ENCODE measurements around the gene NECAB3.
"Not testable (repeated sequence)": the region's sequence is repeated elsewhere in the genome, so short reads cannot be mapped to it uniquely, and the experiment has no call there.

The NECAB3 gene

DNA sequence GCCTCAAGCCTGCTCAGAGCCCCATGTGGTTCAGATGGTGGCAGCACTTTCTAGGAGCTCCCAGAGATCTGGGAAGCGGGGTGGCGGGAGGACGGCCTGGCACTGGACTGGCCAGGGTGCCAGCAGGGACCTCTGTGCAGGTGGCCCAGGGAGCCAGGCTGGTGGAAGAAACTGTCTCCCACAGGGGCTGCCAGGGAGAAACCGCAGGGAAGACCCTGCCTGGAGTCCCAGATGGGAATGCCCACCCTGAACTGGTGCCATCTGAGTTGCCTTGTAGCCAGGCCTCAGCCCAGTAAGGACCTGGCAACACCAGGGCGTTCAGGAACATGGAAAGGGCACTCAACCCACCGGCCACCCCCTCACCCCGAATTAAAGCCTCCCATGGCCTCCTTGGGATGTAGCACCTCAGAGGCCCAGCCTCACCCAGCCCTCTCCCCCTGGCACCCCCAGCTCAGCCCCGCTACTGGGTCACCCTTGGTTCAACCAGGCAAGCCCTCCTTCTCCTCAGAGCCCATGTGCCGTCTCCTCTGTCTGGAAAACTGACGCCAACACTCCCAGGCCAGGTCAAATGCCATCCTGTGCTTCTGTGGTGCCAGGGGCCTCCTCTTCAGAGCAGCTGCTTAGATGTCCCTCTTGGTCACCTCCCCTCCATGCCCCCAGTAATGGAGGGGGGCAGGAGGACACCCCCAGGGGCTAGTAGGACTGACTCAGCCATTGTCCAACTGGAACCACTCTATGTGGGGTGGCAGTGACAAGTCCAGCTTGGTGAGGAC, 18.0 kb downstream of the NECAB3 start:
- no peak for DNase-seq
- in situ Hi-C loops (cut with MboI; ENCODE audit: low pct_unique_long_range_greater_than_20kb, low sequenced_read_pairs): loop anchor here (25.0 kb wide), 1 partner anchor 194 kb away; no protein-coding TSS in a partner anchor

DNA sequence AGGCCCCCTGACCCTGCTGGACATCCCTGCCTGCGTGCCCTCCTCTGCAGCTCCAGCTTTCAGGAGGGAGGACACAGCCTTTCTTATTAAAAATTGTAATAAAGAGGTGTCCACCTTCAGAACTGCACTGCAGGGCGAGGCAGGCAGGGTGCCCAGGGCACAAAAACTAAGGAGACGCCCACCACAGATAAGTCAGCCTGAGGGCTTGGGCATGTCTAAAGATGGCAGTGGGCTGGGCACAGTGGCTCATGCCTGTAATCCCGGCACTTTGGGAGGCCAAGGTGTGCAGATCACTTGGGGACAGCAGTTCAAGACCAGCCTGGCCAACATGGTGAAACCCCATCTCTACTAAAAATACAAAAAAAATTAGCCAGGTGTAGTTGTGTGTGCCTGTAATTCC, 19.1 kb downstream of the NECAB3 start:
- in situ Hi-C loops (cut with MboI; ENCODE audit: low pct_unique_long_range_greater_than_20kb, low sequenced_read_pairs): loop anchor here (25.0 kb wide), 1 partner anchor 193 kb away; no protein-coding TSS in a partner anchor
- no peak for DNase-seq

- in situ Hi-C loops (cut with MboI; ENCODE audit: low pct_unique_long_range_greater_than_20kb, low sequenced_read_pairs): loop anchor here (25.0 kb wide), 1 partner anchor 192 kb away; no protein-coding TSS in a partner anchor
- no peak for DNase-seq
Observed at GRCh38 chr20:33654680-33655161, 19.5 kb downstream of the NECAB3 start.

- DNase-seq: no peak
- in situ Hi-C loops (cut with MboI; ENCODE audit: low pct_unique_long_range_greater_than_20kb, low sequenced_read_pairs): loop anchor here (25.0 kb wide), 1 partner anchor 192 kb away; no protein-coding TSS in a partner anchor
Observed at GRCh38 chr20:33653900-33654596, 20.2 kb downstream of the NECAB3 start.

GRCh38 chr20:33653218-33653899, 20.9 kb downstream of the NECAB3 start:
- peak; percentile 79 for DNase-seq
- in situ Hi-C loops (cut with MboI; ENCODE audit: low pct_unique_long_range_greater_than_20kb, low sequenced_read_pairs): loop anchor here (25.0 kb wide), 1 partner anchor 191 kb away; no protein-coding TSS in a partner anchor

GRCh38 chr20:33651562-33652048, 22.6 kb downstream of the NECAB3 start:
- in situ Hi-C loops (cut with MboI; ENCODE audit: low pct_unique_long_range_greater_than_20kb, low sequenced_read_pairs): loop anchor here (25.0 kb wide), 1 partner anchor 189 kb away; no protein-coding TSS in a partner anchor
- DNase-seq: no peak

DNA sequence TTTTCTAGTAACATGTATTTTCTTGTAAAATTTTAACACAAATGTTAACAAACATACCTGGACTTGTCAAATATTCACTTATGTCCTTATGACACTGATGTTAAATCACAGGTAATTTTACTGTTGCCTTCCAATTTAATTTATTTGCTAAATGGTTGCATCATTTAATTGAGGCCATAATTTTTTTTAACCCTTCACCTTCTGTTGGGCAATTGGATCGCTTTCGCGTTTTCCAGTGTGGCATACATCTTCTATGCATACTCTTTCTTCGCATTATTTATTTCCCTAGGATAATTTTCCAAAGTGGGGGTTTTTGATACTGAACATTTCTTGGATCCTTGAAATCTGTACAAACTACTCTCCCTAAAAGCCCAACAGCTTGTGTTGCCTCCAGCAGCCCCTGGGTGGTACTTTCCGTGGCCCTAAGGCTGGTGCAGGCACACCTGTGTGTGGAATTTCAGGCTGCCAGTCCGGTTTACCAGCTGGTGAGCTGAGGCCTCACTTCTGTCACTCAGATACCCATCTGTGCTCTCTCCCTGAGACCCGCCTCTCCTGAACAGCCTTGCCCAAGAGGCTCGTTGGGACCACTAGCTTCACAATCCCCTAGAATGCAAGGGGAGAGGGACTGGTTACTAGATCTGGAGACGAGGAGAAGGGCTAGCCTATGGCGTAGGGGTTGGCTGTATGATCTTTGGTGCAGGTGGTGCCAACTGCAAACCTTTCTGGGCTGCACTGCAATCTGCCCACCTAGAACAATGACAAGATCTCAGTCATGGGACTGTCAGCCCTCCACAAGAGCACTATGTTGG, 23.3 kb downstream of the NECAB3 start:
- no peak for DNase-seq
- in situ Hi-C loops (cut with MboI; ENCODE audit: low pct_unique_long_range_greater_than_20kb, low sequenced_read_pairs): loop anchor here (25.0 kb wide), 1 partner anchor 189 kb away; no protein-coding TSS in a partner anchor

GRCh38 chr20:33650111-33650752, 24.0 kb downstream of the NECAB3 start:
- in situ Hi-C loops (cut with MboI; ENCODE audit: low pct_unique_long_range_greater_than_20kb, low sequenced_read_pairs): loop anchor here (25.0 kb wide), 1 partner anchor 188 kb away; no protein-coding TSS in a partner anchor
- no peak for DNase-seq

- in situ Hi-C loops (cut with MboI; ENCODE audit: low pct_unique_long_range_greater_than_20kb, low sequenced_read_pairs): no loop called here
- no peak for DNase-seq
Observed at GRCh38 chr20:33649201-33649681, 25.0 kb downstream of the NECAB3 start.

GRCh38 chr20:33648396-33649004, 25.7 kb downstream of the NECAB3 start:
- DNase-seq: no peak
- in situ Hi-C loops (cut with MboI; ENCODE audit: low pct_unique_long_range_greater_than_20kb, low sequenced_read_pairs): no loop called here

GRCh38 chr20:33647603-33648395, 26.4 kb downstream of the NECAB3 start:
- DNase-seq: no peak
- in situ Hi-C loops (cut with MboI; ENCODE audit: low pct_unique_long_range_greater_than_20kb, low sequenced_read_pairs): no loop called here

DNA sequence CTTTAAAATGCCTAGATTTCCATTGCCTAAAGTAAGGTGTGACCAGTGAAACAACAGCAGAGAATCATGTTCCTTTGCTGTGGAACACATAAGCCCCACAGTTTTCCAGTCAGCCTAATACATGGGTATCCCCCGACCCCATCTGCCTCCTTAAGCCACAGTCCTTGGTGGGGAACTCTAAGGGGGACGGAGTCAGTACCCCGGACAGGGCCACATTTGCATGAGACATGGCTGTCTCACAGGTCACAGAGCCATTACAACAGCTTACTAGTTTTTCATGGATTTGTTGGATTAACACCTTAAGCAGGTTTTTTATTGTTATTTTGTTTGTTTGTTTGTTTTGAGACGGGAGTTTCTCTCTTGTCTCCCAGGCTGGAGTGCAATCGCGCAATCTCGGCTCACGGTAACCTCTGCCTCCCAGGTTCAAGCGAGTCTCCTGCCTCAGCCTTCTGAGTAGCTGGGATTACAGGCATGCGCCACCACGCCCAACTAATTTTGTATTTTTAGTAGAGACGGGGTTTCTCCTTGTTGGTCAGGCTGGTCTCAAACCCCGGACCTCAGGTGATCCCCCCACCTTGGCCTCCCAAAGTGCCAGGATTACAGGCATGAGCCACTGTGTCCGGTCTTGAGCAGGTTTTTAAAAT, 27.1 kb downstream of the NECAB3 start:
- DNase-seq; in situ Hi-C loops (cut with MboI; ENCODE audit: low pct_unique_long_range_greater_than_20kb, low sequenced_read_pairs): not testable (repeated sequence)

GRCh38 chr20:33646191-33646590, 28.0 kb downstream of the NECAB3 start:
- no peak for DNase-seq
- in situ Hi-C loops (cut with MboI; ENCODE audit: low pct_unique_long_range_greater_than_20kb, low sequenced_read_pairs): no loop called here

GRCh38 chr20:33645396-33645795, 28.8 kb downstream of the NECAB3 start:
- DNase-seq: no peak
- in situ Hi-C loops (cut with MboI; ENCODE audit: low pct_unique_long_range_greater_than_20kb, low sequenced_read_pairs): no loop called here

GRCh38 chr20:33645072-33645358, 29.2 kb downstream of the NECAB3 start:
- no peak for DNase-seq
- in situ Hi-C loops (cut with MboI; ENCODE audit: low pct_unique_long_range_greater_than_20kb, low sequenced_read_pairs): no loop called here

DNA sequence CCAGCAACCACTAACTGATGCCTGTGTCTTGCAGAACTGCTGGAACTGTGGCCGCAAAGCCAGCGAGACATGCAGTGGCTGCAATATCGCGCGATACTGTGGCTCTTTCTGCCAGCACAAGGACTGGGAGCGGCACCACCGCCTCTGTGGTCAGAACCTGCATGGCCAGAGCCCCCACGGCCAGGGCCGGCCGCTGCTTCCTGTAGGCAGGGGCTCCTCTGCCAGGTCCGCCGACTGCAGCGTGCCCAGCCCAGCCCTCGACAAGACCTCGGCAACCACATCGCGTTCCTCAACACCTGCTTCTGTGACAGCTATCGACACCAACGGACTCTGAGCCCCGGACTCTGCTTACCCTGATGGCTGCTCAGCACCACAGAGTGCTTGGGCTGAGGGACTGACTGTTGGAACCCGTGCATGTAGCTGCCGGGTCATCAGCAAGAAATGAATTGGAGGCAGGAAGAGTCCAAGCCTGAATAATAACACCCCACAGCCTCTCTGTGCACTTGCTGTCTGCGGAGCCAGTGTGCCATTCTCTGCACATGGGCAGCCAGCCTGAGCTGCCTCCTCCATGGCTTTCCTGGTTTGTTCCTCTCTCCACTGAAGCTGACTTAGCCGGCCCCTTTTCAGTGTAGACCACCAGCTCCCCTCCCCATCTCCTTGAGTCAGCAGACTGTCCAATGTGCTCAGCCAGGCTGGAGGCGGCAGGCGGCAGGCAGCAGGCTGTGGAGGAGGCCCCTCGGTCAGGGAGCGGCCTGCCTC, 29.7 kb downstream of the NECAB3 start:
- in situ Hi-C loops (cut with MboI; ENCODE audit: low pct_unique_long_range_greater_than_20kb, low sequenced_read_pairs): no loop called here
- DNase-seq: no peak

Measured in KBM-7 (cell line).